Mesothelial cell of epicardium (in vitro differentiated cells): Measurements from ENCODE around the gene GRK6. TPM values are rescaled to one million over a fixed set of nuclear protein-coding genes. Genes with fewer than 3 reads are reported as not detected.

Experiments used
- DNase-seq, 2 experiments: peaks; one replicate each; pipeline ENCODE4 v3.0.0; 2021; ENCODE audit warnings: low spot score in 2 of 2; ENCODE audit not compliant: unreplicated experiment in 2 of 2
- H3K27ac Mint-ChIP-seq: 2 replicates; pipeline ENCODE4 v1.8.0; 2021; ENCODE audit warnings: mixed read lengths
- H3K27me3 Mint-ChIP-seq: 2 replicates; pipeline ENCODE4 v1.8.0; 2021; ENCODE audit warnings: low read depth, mixed read lengths
- H3K36me3 Mint-ChIP-seq: 2 replicates; pipeline ENCODE4 v1.8.0; 2021; ENCODE audit warnings: mixed read lengths
- H3K4me1 Mint-ChIP-seq: 2 replicates; pipeline ENCODE4 v1.8.0; 2021; ENCODE audit warnings: mixed read lengths
- H3K4me3 Mint-ChIP-seq: 2 replicates; pipeline ENCODE4 v1.8.0; 2021; ENCODE audit warnings: mild to moderate bottlenecking, moderate library complexity, mixed read lengths
- H3K9me3 Mint-ChIP-seq: 2 replicates; pipeline ENCODE4 v1.8.0; 2021; ENCODE audit warnings: mixed read lengths
- CTCF ChIP-seq: fragments of 200-600 bp; sonication (generic); IDR thresholded peaks from one replicate; pipeline ENCODE4 v1.5.0; 2021; ENCODE audit warnings: antibody characterized with exemption; ENCODE audit not compliant: unreplicated experiment
- total RNA-seq: library from RNA; stranded (reverse); gene quantifications from 3 replicates; pipeline ENCODE4 v1.2.1, GENCODE V29; 2021

The GRK6 gene
- total RNA-seq, 1 donor from 2014 or later: 48.2 TPM

- Mint-ChIP-seq H3K36me3 (peaks cover 5% of the 10 kb centered on the region), H3K4me1 (peaks cover 17% of the 10 kb centered on the region), H3K4me3 (peak overlapping the region; percentile 72), H3K27ac (peak overlapping the region; percentile 97), H3K9me3 (no peaks in the 10 kb centered on the region), H3K27me3 (peaks cover 1% of the 10 kb centered on the region)
- peak; percentile 94 to 95 for DNase-seq
- peak; percentile 96 for TF ChIP-seq CTCF
Measured at GRCh38 chr5:177455661-177456590, 29.4 kb downstream of the GRK6 start.

- DNase-seq: no peak
- Mint-ChIP-seq H3K4me3 (peak overlapping the region; percentile 72), H3K4me1 (peaks cover 17% of the 10 kb centered on the region), H3K27ac (peak overlapping the region; percentile 97), H3K27me3 (peaks cover 1% of the 10 kb centered on the region), H3K9me3 (no peaks in the 10 kb centered on the region), H3K36me3 (peaks cover 8% of the 10 kb centered on the region)
- TF ChIP-seq CTCF: no peak
Measured at GRCh38 chr5:177456591-177456964, 30.1 kb downstream of the GRK6 start.

- DNase-seq: peak in 1 of 2 experiments; percentile 68
- Mint-ChIP-seq H3K4me3 (peak overlapping the region; percentile 29), H3K36me3 (peaks cover 9% of the 10 kb centered on the region), H3K9me3 (no peaks in the 10 kb centered on the region), H3K27me3 (peaks cover 1% of the 10 kb centered on the region), H3K4me1 (peaks cover 17% of the 10 kb centered on the region), H3K27ac (peak overlapping the region; percentile 97)
- TF ChIP-seq CTCF: peak; percentile 87
Measured at GRCh38 chr5:177456976-177457851, 30.7 kb downstream of the GRK6 start.

- no peak overlapping the region for H3K4me3 Mint-ChIP-seq
- peaks cover 12% of the 10 kb centered on the region for H3K36me3 Mint-ChIP-seq
Measured at GRCh38 chr5:177457852-177458681, 31.6 kb downstream of the GRK6 start.

More at GRCh38 chr5:177457852-177458681, 31.6 kb downstream of the GRK6 start:
- Mint-ChIP-seq H3K27me3 (peaks cover 1% of the 10 kb centered on the region), H3K27ac (peak overlapping the region; percentile 94), H3K9me3 (no peaks in the 10 kb centered on the region), H3K4me1 (peaks cover 17% of the 10 kb centered on the region)
- TF ChIP-seq CTCF: peak; percentile 62
- no peak for DNase-seq
